Measurements from ENCODE around the gene RFNG.
"Not testable (repeated sequence)": the region's sequence is repeated elsewhere in the genome, so short reads cannot be mapped to it uniquely, and the experiment has no call there.

RFNG gene

GRCh38 chr17:82039695-82040299 lies 11.8 kb downstream of the RFNG start:
- no peaks in the 10 kb centered on the region for H3K27me3 ChIP-seq (ENCODE audit: control insufficient read depth, insufficient read depth, low read length)
- H3K9me3 ChIP-seq (ENCODE audit: control insufficient read depth, insufficient read depth, low read length), result no peaks in the 10 kb centered on the region
- H3K36me3 ChIP-seq (ENCODE audit: control insufficient read depth, insufficient read depth, low read length), result no peaks in the 10 kb centered on the region
- H3K27ac ChIP-seq (ENCODE audit: low read length), result no peak overlapping the region
- H3K4me3 ChIP-seq (ENCODE audit: low read length), result no peak overlapping the region
- DNase-seq (ENCODE audit: low read depth, low spot score), result no peak
- H3K4me1 ChIP-seq (ENCODE audit: control insufficient read depth, insufficient read depth, low read length), result peaks cover 5% of the 10 kb centered on the region; the same call in 1 of the 2 replicates
- no CpG with 5 or more reads among the region's 8 CpGs for WGBS (ENCODE audit: insufficient coverage, insufficient read length)

- H3K36me3 ChIP-seq (ENCODE audit: control insufficient read depth, insufficient read depth, low read length); H3K4me3 ChIP-seq (ENCODE audit: low read length); H3K27me3 ChIP-seq (ENCODE audit: control insufficient read depth, insufficient read depth, low read length); DNase-seq (ENCODE audit: low read depth, low spot score); H3K9me3 ChIP-seq (ENCODE audit: control insufficient read depth, insufficient read depth, low read length); H3K27ac ChIP-seq (ENCODE audit: low read length); H3K4me1 ChIP-seq (ENCODE audit: control insufficient read depth, insufficient read depth, low read length): not testable (repeated sequence)
- WGBS (ENCODE audit: insufficient coverage, insufficient read length), result no CpG with 5 or more reads among the region's 16 CpGs
Observed at GRCh38 chr17:82038796-82039409, 12.7 kb downstream of the RFNG start.

GRCh38 chr17:82037889-82038195 lies 13.8 kb downstream of the RFNG start:
- WGBS (ENCODE audit: insufficient coverage, insufficient read length), result no CpG with 5 or more reads among the region's 10 CpGs
- Histone ChIP-seq H3K27ac (ENCODE audit: low read length) (no peak overlapping the region), H3K36me3 (ENCODE audit: control insufficient read depth, insufficient read depth, low read length) (no peaks in the 10 kb centered on the region), H3K27me3 (ENCODE audit: control insufficient read depth, insufficient read depth, low read length) (no peaks in the 10 kb centered on the region), H3K4me1 (ENCODE audit: control insufficient read depth, insufficient read depth, low read length) (peaks cover 4% of the 10 kb centered on the region; the same call in 1 of the 2 replicates), H3K9me3 (ENCODE audit: control insufficient read depth, insufficient read depth, low read length) (no peaks in the 10 kb centered on the region), H3K4me3 (ENCODE audit: low read length) (no peak overlapping the region)
- DNase-seq (ENCODE audit: low read depth, low spot score), result no peak

GRCh38 chr17:82037092-82037888 lies 14.3 kb downstream of the RFNG start, which contains the start of gene DCXR:
TSS of gene DCXR (minus strand) at chr17:82037697. CDS start at chr17:82037682, 15 bp downstream.
- H3K4me3 ChIP-seq (ENCODE audit: low read length), result peak within 1 kb of the TSS; percentile 52; the same call in 1 of the 2 replicates
- DNase-seq (ENCODE audit: low read depth, low spot score), result peak; percentile 95
- H3K9me3 ChIP-seq (ENCODE audit: control insufficient read depth, insufficient read depth, low read length), result no peaks in the 10 kb centered on the region
- H3K4me1 ChIP-seq (ENCODE audit: control insufficient read depth, insufficient read depth, low read length), result peaks cover 5% of the 10 kb centered on the region; the same call in 1 of the 2 replicates
- H3K36me3 ChIP-seq (ENCODE audit: control insufficient read depth, insufficient read depth, low read length), result no peaks in the 10 kb centered on the region
- no peaks in the 10 kb centered on the region for H3K27me3 ChIP-seq (ENCODE audit: control insufficient read depth, insufficient read depth, low read length)
- no CpG with 5 or more reads among the region's 92 CpGs for WGBS (ENCODE audit: insufficient coverage, insufficient read length)
- no peak within 1 kb of the TSS for H3K27ac ChIP-seq (ENCODE audit: low read length)

- no peak for DNase-seq (ENCODE audit: low read depth, low spot score)
- H3K4me1 ChIP-seq (ENCODE audit: control insufficient read depth, insufficient read depth, low read length), result peaks cover 5% of the 10 kb centered on the region; the same call in 1 of the 2 replicates
- no peaks in the 10 kb centered on the region for H3K27me3 ChIP-seq (ENCODE audit: control insufficient read depth, insufficient read depth, low read length)
- H3K4me3 ChIP-seq (ENCODE audit: low read length), result peak overlapping the region; percentile 52; the same call in 1 of the 2 replicates
- WGBS (ENCODE audit: insufficient coverage, insufficient read length), result no CpG with 5 or more reads among the region's 23 CpGs
- no peaks in the 10 kb centered on the region for H3K9me3 ChIP-seq (ENCODE audit: control insufficient read depth, insufficient read depth, low read length)
- no peak overlapping the region for H3K27ac ChIP-seq (ENCODE audit: low read length)
- no peaks in the 10 kb centered on the region for H3K36me3 ChIP-seq (ENCODE audit: control insufficient read depth, insufficient read depth, low read length)
Observed at GRCh38 chr17:82036634-82037091, 14.9 kb downstream of the RFNG start.

- Histone ChIP-seq H3K9me3 (ENCODE audit: control insufficient read depth, insufficient read depth, low read length) (no peaks in the 10 kb centered on the region), H3K36me3 (ENCODE audit: control insufficient read depth, insufficient read depth, low read length) (no peaks in the 10 kb centered on the region), H3K27ac (ENCODE audit: low read length) (no peak overlapping the region), H3K4me1 (ENCODE audit: control insufficient read depth, insufficient read depth, low read length) (peaks cover 5% of the 10 kb centered on the region; the same call in 1 of the 2 replicates), H3K4me3 (ENCODE audit: low read length) (no peak overlapping the region), H3K27me3 (ENCODE audit: control insufficient read depth, insufficient read depth, low read length) (no peaks in the 10 kb centered on the region)
- DNase-seq (ENCODE audit: low read depth, low spot score), result no peak
- WGBS (ENCODE audit: insufficient coverage, insufficient read length), result no CpG with 5 or more reads among the region's 20 CpGs
Observed at GRCh38 chr17:82035956-82036633, 15.5 kb downstream of the RFNG start.

- WGBS (ENCODE audit: insufficient coverage, insufficient read length), result no CpG with 5 or more reads among the region's 8 CpGs
- no peak overlapping the region for H3K27ac ChIP-seq (ENCODE audit: low read length)
- no peaks in the 10 kb centered on the region for H3K36me3 ChIP-seq (ENCODE audit: control insufficient read depth, insufficient read depth, low read length)
- peaks cover 5% of the 10 kb centered on the region; the same call in 1 of the 2 replicates for H3K4me1 ChIP-seq (ENCODE audit: control insufficient read depth, insufficient read depth, low read length)
- H3K9me3 ChIP-seq (ENCODE audit: control insufficient read depth, insufficient read depth, low read length), result no peaks in the 10 kb centered on the region
- H3K27me3 ChIP-seq (ENCODE audit: control insufficient read depth, insufficient read depth, low read length), result no peaks in the 10 kb centered on the region
- H3K4me3 ChIP-seq (ENCODE audit: low read length), result no peak overlapping the region
- DNase-seq (ENCODE audit: low read depth, low spot score), result no peak
Observed at GRCh38 chr17:82035488-82035887, 16.1 kb downstream of the RFNG start.

GRCh38 chr17:82034371-82035011 lies 17.1 kb downstream of the RFNG start:
- no peak for DNase-seq (ENCODE audit: low read depth, low spot score)
- H3K27ac ChIP-seq (ENCODE audit: low read length), result no peak overlapping the region
- H3K27me3 ChIP-seq (ENCODE audit: control insufficient read depth, insufficient read depth, low read length), result no peaks in the 10 kb centered on the region
- no peaks in the 10 kb centered on the region for H3K36me3 ChIP-seq (ENCODE audit: control insufficient read depth, insufficient read depth, low read length)
- WGBS (ENCODE audit: insufficient coverage, insufficient read length), result no CpG with 5 or more reads among the region's 23 CpGs
- H3K9me3 ChIP-seq (ENCODE audit: control insufficient read depth, insufficient read depth, low read length), result no peaks in the 10 kb centered on the region
- no peak overlapping the region for H3K4me3 ChIP-seq (ENCODE audit: low read length)
- peaks cover 5% of the 10 kb centered on the region; the same call in 1 of the 2 replicates for H3K4me1 ChIP-seq (ENCODE audit: control insufficient read depth, insufficient read depth, low read length)

GRCh38 chr17:82033359-82034085 lies 18.1 kb downstream of the RFNG start:
- DNase-seq (ENCODE audit: low read depth, low spot score), result no peak
- Histone ChIP-seq H3K36me3 (ENCODE audit: control insufficient read depth, insufficient read depth, low read length) (0 out of 2 replicates have a peak, but pooled peaks cover 2% of the 10 kb centered on the region), H3K27ac (ENCODE audit: low read length) (no peak overlapping the region), H3K4me1 (ENCODE audit: control insufficient read depth, insufficient read depth, low read length) (peaks cover 5% of the 10 kb centered on the region; the same call in 1 of the 2 replicates), H3K27me3 (ENCODE audit: control insufficient read depth, insufficient read depth, low read length) (no peaks in the 10 kb centered on the region), H3K9me3 (ENCODE audit: control insufficient read depth, insufficient read depth, low read length) (no peaks in the 10 kb centered on the region), H3K4me3 (ENCODE audit: low read length) (no peak overlapping the region)
- WGBS (ENCODE audit: insufficient coverage, insufficient read length), result no CpG with 5 or more reads among the region's 38 CpGs
